GM18909 (cell line): Measurements from ENCODE around the gene FLYWCH2.

Experiments
- ATAC-seq: cut with Tn5 transposase; IDR thresholded peaks from one replicate; pipeline ENCODE4 v1.9.1; 2021; ENCODE audit warnings: mild to moderate bottlenecking; ENCODE audit not compliant: unreplicated experiment, poor library complexity

The FLYWCH2 gene

GRCh38 chr16:2852731-2853507, 30.1 kb upstream of the FLYWCH2 start:
- ATAC-seq: no peak

- no peak for ATAC-seq
These were observed 29.4 kb upstream of the FLYWCH2 start for GRCh38 chr16:2853531-2854073.

- ATAC-seq: no peak
These were observed 28.2 kb upstream of the FLYWCH2 start for GRCh38 chr16:2854700-2855309.

GRCh38 chr16:2855536-2855935, 27.5 kb upstream of the FLYWCH2 start:
- no peak for ATAC-seq

GRCh38 chr16:2856061-2856670, 26.8 kb upstream of the FLYWCH2 start:
- no peak for ATAC-seq

GRCh38 chr16:2856686-2857450, 26.1 kb upstream of the FLYWCH2 start:
- ATAC-seq: no peak

GRCh38 chr16:2857451-2858244, 25.4 kb upstream of the FLYWCH2 start, which contains the start of gene PRSS22:
TSS of gene PRSS22 (minus strand) at chr16:2858170. CDS start at chr16:2858104, 66 bp downstream.
- no peak for ATAC-seq

GRCh38 chr16:2858245-2859025, 24.6 kb upstream of the FLYWCH2 start:
- no peak for ATAC-seq

- ATAC-seq: no peak
These were observed 23.2 kb upstream of the FLYWCH2 start for GRCh38 chr16:2859686-2860265.

GRCh38 chr16:2860826-2861567, 22.0 kb upstream of the FLYWCH2 start:
- no peak for ATAC-seq

GRCh38 chr16:2865651-2866050, 17.4 kb upstream of the FLYWCH2 start:
- no peak for ATAC-seq

GRCh38 chr16:2866431-2866830, 16.6 kb upstream of the FLYWCH2 start:
- ATAC-seq: no peak

GRCh38 chr16:2867661-2867986, 15.4 kb upstream of the FLYWCH2 start:
- ATAC-seq: no peak

- peak; percentile 92 for ATAC-seq
These were observed 14.8 kb upstream of the FLYWCH2 start for GRCh38 chr16:2867987-2868789.

GRCh38 chr16:2871926-2872325, 11.1 kb upstream of the FLYWCH2 start:
- no peak for ATAC-seq

- ATAC-seq: no peak
These were observed 8.7 kb upstream of the FLYWCH2 start for GRCh38 chr16:2874032-2874911.
